ENCODE results near the gene ZNF438. TPM values are rescaled to one million over a fixed set of nuclear protein-coding genes. Genes with fewer than 3 reads are reported as not detected.

ZNF438 gene
- polyA plus RNA-seq, 1 experiment: 5.0 TPM

GRCh38 chr10:30978843-30979242 is 52.8 kb downstream of the ZNF438 start:
- TF ChIP-seq CTCF (IDR thresholded peaks at IDR 0.05; ENCODE audit: low read depth, low read length): no peak
- ChIA-PET POLR2A (no interaction called here), CTCF (no interaction called here)
- no peak overlapping the region for H3K27ac ChIP-seq (ENCODE audit: low read depth, low read length)
- no peak overlapping the region for H3K4me3 ChIP-seq (ENCODE audit: low read depth, low read length)
- H3K9me3 ChIP-seq (ENCODE audit: control insufficient read depth, insufficient read depth, low read length): no peaks in the 10 kb centered on the region; the same call in 1 of the 2 replicates
- DNase-seq (ENCODE audit: low read depth, low spot score): no peak
- no peaks in the 10 kb centered on the region for H3K27me3 ChIP-seq (ENCODE audit: control insufficient read depth, insufficient read depth, low read length)

- CTCF ChIA-PET: no interaction called here
- Histone ChIP-seq H3K9me3 (ENCODE audit: control insufficient read depth, insufficient read depth, low read length) (no peaks in the 10 kb centered on the region), H3K4me3 (ENCODE audit: low read depth, low read length) (no peak overlapping the region), H3K27ac (ENCODE audit: low read depth, low read length) (no peak overlapping the region), H3K27me3 (ENCODE audit: control insufficient read depth, insufficient read depth, low read length) (no peaks in the 10 kb centered on the region)
- POLR2A ChIA-PET: interaction anchor here (1.2 kb wide), 1 partner anchor 54 kb away, joined by 5 read pairs; the partner anchor contains the start of gene ZNF438
- no peak for TF ChIP-seq CTCF (IDR thresholded peaks at IDR 0.05; ENCODE audit: low read depth, low read length)
- no peak for DNase-seq (ENCODE audit: low read depth, low spot score)
Observed at GRCh38 chr10:30977385-30977784, 54.3 kb downstream of the ZNF438 start.

GRCh38 chr10:30974773-30975415 is 56.8 kb downstream of the ZNF438 start:
- no peaks in the 10 kb centered on the region for H3K27me3 ChIP-seq (ENCODE audit: control insufficient read depth, insufficient read depth, low read length)
- no peaks in the 10 kb centered on the region for H3K9me3 ChIP-seq (ENCODE audit: control insufficient read depth, insufficient read depth, low read length)
- no peak for TF ChIP-seq CTCF (IDR thresholded peaks at IDR 0.05; ENCODE audit: low read depth, low read length)
- CTCF ChIA-PET: no interaction called here
- POLR2A ChIA-PET: no interaction called here
- no peak overlapping the region for H3K4me3 ChIP-seq (ENCODE audit: low read depth, low read length)
- DNase-seq (ENCODE audit: low read depth, low spot score): no peak
- no peak overlapping the region for H3K27ac ChIP-seq (ENCODE audit: low read depth, low read length)

GRCh38 chr10:30974355-30974754 is 57.3 kb downstream of the ZNF438 start:
- no peak for TF ChIP-seq CTCF (IDR thresholded peaks at IDR 0.05; ENCODE audit: low read depth, low read length)
- H3K4me3 ChIP-seq (ENCODE audit: low read depth, low read length): no peak overlapping the region
- CTCF ChIA-PET: no interaction called here
- no peaks in the 10 kb centered on the region for H3K27me3 ChIP-seq (ENCODE audit: control insufficient read depth, insufficient read depth, low read length)
- POLR2A ChIA-PET: no interaction called here
- DNase-seq (ENCODE audit: low read depth, low spot score): no peak
- H3K9me3 ChIP-seq (ENCODE audit: control insufficient read depth, insufficient read depth, low read length): no peaks in the 10 kb centered on the region
- H3K27ac ChIP-seq (ENCODE audit: low read depth, low read length): no peak overlapping the region

- ChIA-PET POLR2A (no interaction called here), CTCF (interaction anchor here (1.1 kb wide), 1 partner anchor 334 kb away, joined by 3 read pairs; no protein-coding TSS in a partner anchor)
- H3K27me3 ChIP-seq (ENCODE audit: control insufficient read depth, insufficient read depth, low read length): no peaks in the 10 kb centered on the region
- no peaks in the 10 kb centered on the region for H3K9me3 ChIP-seq (ENCODE audit: control insufficient read depth, insufficient read depth, low read length)
- no peak for TF ChIP-seq CTCF (IDR thresholded peaks at IDR 0.05; ENCODE audit: low read depth, low read length)
- no peak overlapping the region for H3K27ac ChIP-seq (ENCODE audit: low read depth, low read length)
- DNase-seq (ENCODE audit: low read depth, low spot score): no peak
- no peak overlapping the region for H3K4me3 ChIP-seq (ENCODE audit: low read depth, low read length)
Observed at GRCh38 chr10:30973737-30974136, 57.9 kb downstream of the ZNF438 start.
